Measurements from ENCODE around the gene PKIG. TPM values are rescaled to one million over a fixed set of nuclear protein-coding genes. Genes with fewer than 3 reads are reported as not detected.

Gene PKIG
- total and polyA plus RNA-seq, 2 of the 8 experiments (the other 6 are each of a cell fraction or from before 2014, with no cell fraction given): 26.7 to 34.3 TPM

- no peak overlapping the region for H2AFZ ChIP-seq (ENCODE audit: low read length)
- no peak for TF ChIP-seq CREB1 (IDR thresholded peaks at IDR 0.05)
- TF ChIP-seq SP4 (IDR thresholded peaks at IDR 0.05; ENCODE audit: low read length): no peak
- TF ChIP-seq BCL11A (IDR thresholded peaks at IDR 0.05; ENCODE audit: low read depth in 2 of 2, low read length in 2 of 2): no peak
- no peak for TF ChIP-seq SP1 (IDR thresholded peaks at IDR 0.05; ENCODE audit: low read depth, low read length)
- no peak for TF ChIP-seq SIX5 (IDR thresholded peaks at IDR 0.05; ENCODE audit: low read depth, low read length)
- no peak for TF ChIP-seq SRF (IDR thresholded peaks at IDR 0.05; ENCODE audit: low read depth, low read length)
- TF ChIP-seq SIRT6 (IDR thresholded peaks at IDR 0.05; ENCODE audit: low read length): no peak
- TF ChIP-seq EGR1 (IDR thresholded peaks at IDR 0.05; ENCODE audit: borderline replicate concordance, low read depth, low read length): no peak
- no peak for TF ChIP-seq CTCF (IDR thresholded peaks at IDR 0.05; ENCODE audit: control extremely low read depth in 1 of 3, insufficient read depth in 1 of 3, low read depth in 1 of 3, low read length in 3 of 3)
- no peak for TF ChIP-seq E2F6 (IDR thresholded peaks at IDR 0.05)
These were observed 29.1 kb upstream of the PKIG start for GRCh38 chr20:44552950-44553908.

More at GRCh38 chr20:44552950-44553908, 29.1 kb upstream of the PKIG start:
- H4K5ac ChIP-seq (ENCODE audit: insufficient read length, low read depth, low read length): no peak overlapping the region
- no peaks in the 10 kb centered on the region for H3K79me2 ChIP-seq (ENCODE audit: control insufficient read depth in 1 of 2, insufficient read depth in 2 of 2, low read length in 2 of 2)
- H3K9ac ChIP-seq (replicated peaks in 1 of 4; ENCODE audit: extremely low read depth in 1 of 4, low read depth in 3 of 4, low read length in 3 of 4): peak overlapping the region in 1 of 4 experiments; percentile 34; a peak in 1 of 7 replicates
- FAIRE-seq (no peak), DNase-seq (ENCODE audit: low read depth in 1 of 2, low spot score in 2 of 2) (no peak)
- H3K27ac ChIP-seq (ENCODE audit: low read depth, low read length): no peak overlapping the region
- H3K18ac ChIP-seq (ENCODE audit: extremely low read depth, low read length): no peak overlapping the region
- no peak overlapping the region for H2AK5ac ChIP-seq (ENCODE audit: low read depth, low read length)
- no peak overlapping the region for H2BK15ac ChIP-seq (ENCODE audit: low read length)
- no peaks in the 10 kb centered on the region; the same call in 1 of the 2 replicates for H3K79me1 ChIP-seq (ENCODE audit: low read depth, low read length)
- H2BK5ac ChIP-seq (ENCODE audit: low read depth, low read length): no peak overlapping the region
- no peak overlapping the region for H3K14ac ChIP-seq (ENCODE audit: insufficient read length)
- ChIA-PET POLR2A (ENCODE audit: partially characterized antibody) (interaction anchor here (0.9 kb wide), 2 partner anchors 11 to 16 kb away, joined by 3 read pairs; no protein-coding TSS in a partner anchor), CTCF (ENCODE audit: partially characterized antibody) (interaction anchor here (0.7 to 0.9 kb wide), 2 partner anchors 57 to 103 kb away, joined by 4 read pairs; no protein-coding TSS in a partner anchor)
- H2BK12ac ChIP-seq (ENCODE audit: low read depth, low read length): no peak overlapping the region
- H3K9me3 ChIP-seq (ENCODE audit: insufficient read depth in 2 of 2, low read depth in 1 of 2, low read length in 1 of 2): no peaks in the 10 kb centered on the region
- H3K4me1 ChIP-seq (replicated peaks in 1 of 4; ENCODE audit: control insufficient read depth in 3 of 4, insufficient read depth in 4 of 4, low read length in 3 of 4): no peaks in the 10 kb centered on the region
- H3K23me2 ChIP-seq (ENCODE audit: low read depth, low read length): no peaks in the 10 kb centered on the region
- no peaks in the 10 kb centered on the region for H3K36me3 ChIP-seq (ENCODE audit: control insufficient read depth in 2 of 4, insufficient read depth in 4 of 4, low read length in 3 of 4)
- H3K56ac ChIP-seq (replicated peaks; ENCODE audit: insufficient read length, low read depth, low read length): no peak overlapping the region
- H4K20me1 ChIP-seq (replicated peaks in 1 of 2; ENCODE audit: control insufficient read depth in 1 of 2, insufficient read depth in 2 of 2, low read length in 2 of 2): peaks cover 2 to 3% of the 10 kb centered on the region in 2 experiments
- H4K8ac ChIP-seq (ENCODE audit: extremely low read depth, insufficient read depth, low read length): no peak overlapping the region
- H3K4ac ChIP-seq (replicated peaks; ENCODE audit: insufficient read length, low read depth, low read length): no peak overlapping the region
- WGBS, 2 experiments (ENCODE audit: extremely low coverage in 1 of 2, insufficient coverage in 1 of 2, insufficient read length in 1 of 2, insufficient replicate concordance in 2 of 2, low coverage in 1 of 2, low lambda C conversion rate in 2 of 2, missing lambda C conversion rate in 1 of 2): 85% methylated on average over 6 of the region's 6 CpGs; no CpG with 5 or more reads in 1 of the 2 experiments
- no peak overlapping the region for H4K91ac ChIP-seq (replicated peaks; ENCODE audit: insufficient read length, low read length)
- no peak overlapping the region for H2BK20ac ChIP-seq (ENCODE audit: low read length)
- no peak overlapping the region for H2BK120ac ChIP-seq (replicated peaks; ENCODE audit: low read depth, low read length)
- H3K4me2 ChIP-seq (ENCODE audit: insufficient read depth in 1 of 2, low read depth in 2 of 2, low read length in 2 of 2): no peak overlapping the region
- no peak overlapping the region for H3K4me3 ChIP-seq (ENCODE audit: extremely low read depth in 1 of 4, insufficient read depth in 2 of 4, low read depth in 3 of 4, low read length in 4 of 4)
- H3K27me3 ChIP-seq (replicated peaks in 1 of 4; ENCODE audit: control insufficient read depth in 3 of 4, extremely low read depth in 1 of 4, insufficient read depth in 3 of 4, low read length in 3 of 4): no peaks in the 10 kb centered on the region
- H3K23ac ChIP-seq (ENCODE audit: insufficient read length): no peak overlapping the region
